Amniotic epithelial cell (primary cell): ENCODE measurements around the gene LRRC49.
"Not testable (repeated sequence)": the region's sequence is repeated elsewhere in the genome, so short reads cannot be mapped to it uniquely, and the experiment has no call there.

Source experiments
- DNase-seq: peaks from one replicate; pipeline ENCODE4 v3.0.0-alpha.2; 2010; ENCODE audit warnings: low read depth

Gene LRRC49

DNA sequence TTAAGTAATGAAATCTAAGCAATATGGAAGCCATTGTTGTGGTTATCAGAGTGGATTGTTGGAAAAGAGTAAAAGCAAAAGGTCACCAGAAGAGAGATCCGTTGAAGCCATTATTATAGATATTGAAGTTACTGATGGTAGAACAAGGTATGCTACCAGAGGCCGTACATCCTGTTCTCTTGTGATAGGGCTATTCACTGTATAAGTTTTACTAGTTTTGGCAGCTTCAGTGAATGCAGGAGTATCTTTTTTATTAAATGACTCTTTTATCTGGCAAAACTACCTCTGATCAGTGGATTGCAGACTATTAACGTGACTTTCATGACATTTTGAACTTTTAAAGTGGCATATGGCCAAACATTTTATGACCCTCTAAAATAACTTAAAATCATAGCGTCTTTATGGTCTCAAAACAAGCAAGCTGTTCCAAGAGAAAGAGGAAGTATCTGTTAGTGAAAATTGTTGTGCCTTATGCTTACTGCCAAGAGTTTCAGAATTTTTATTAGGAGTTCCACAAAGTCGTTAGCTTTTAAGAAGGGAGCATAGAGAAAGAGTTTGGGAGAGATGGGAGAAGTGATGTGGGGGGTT, 102.9 kb downstream of the LRRC49 start:
- DNase-seq: no peak

DNA sequence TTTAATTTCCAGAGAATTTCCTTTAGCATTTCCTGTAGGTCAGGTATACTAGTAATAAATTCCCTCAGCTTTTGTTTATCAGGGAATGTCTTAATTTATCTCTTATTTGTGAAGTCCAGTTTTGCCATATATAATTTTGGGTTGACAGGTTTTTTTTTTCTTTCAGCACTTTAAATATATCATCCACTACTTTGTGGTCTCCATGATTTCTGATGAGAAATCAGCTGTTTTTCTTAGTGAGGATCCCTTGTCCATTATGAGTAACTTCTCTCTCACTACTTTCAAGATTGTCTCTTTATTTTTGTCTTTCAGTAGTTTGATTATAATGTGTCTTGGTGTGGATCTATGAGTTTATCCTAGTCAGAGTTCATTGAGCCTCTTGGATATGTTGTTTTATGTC, 105.7 kb downstream of the LRRC49 start:
- DNase-seq: no peak

DNA sequence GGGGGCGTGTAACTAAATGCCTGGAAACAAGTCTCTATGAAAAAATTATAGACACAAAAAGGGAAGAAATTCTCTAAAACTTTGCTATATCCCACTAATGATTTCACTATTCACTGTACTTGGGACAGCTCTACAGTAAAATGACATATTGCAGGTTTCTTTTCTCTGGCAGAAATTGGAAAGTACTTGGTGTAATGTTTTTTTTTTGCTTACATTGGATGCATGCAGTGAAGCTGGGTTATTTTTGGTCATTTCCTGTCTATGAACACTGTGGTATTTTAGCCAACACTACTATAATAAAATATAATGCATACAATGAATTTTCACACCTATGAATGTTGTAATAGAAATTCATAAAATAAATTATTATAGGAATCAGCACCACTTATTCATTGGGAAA, 109.7 kb downstream of the LRRC49 start:
- DNase-seq: no peak

- DNase-seq: peak; percentile 55
These were observed 110.7 kb downstream of the LRRC49 start for GRCh38 chr15:71003319-71003718.

- DNase-seq: not testable (repeated sequence)
These were observed 111.9 kb downstream of the LRRC49 start for GRCh38 chr15:71004506-71004905.

DNA sequence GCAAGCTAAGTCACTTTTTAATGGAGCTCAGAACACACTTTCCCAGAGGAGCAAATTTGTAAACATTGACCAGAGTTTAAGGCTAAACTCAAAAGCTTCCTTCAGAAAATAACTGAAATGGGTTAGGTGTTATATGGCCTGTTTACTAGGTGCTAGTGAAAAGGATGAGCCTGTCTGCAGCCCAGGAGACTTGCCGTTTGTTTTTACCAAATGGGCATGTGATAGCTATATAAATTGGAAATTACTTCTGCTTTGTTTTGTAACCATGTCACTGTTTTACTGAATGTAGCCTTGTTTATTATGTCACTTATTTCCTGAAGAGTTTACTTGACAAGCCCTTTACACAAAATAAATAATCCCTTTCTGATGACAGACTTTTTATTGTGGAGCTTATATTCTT, 113.3 kb downstream of the LRRC49 start:
- no peak for DNase-seq

DNA sequence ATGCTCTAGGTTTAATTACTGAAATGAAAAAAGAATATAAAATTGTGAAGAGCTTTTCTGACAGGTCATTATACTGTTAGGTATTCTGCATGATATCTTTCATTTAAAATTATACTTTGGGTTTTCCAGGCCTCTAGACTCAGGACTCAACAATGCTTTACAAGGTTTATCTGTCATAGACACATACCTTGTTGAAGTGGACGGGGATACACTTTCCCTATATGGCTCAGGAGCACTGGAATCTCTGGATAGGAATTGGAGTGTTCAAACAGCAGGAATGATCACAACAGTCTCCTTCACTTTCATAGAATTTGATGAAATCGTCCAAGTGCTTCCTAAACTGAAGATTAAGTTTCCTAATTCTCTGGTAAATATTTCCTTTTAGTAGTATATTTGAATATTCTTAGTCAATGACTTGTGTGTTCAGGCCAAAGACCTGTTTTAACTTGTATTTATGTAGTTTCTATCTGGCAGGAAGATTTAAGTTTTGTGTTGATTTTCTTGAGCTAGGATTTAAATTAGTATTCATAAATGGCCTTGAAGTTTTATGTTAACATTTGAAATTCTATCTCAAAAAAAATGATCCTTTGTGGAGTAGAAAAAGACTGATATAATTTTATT, 115.7 kb downstream of the LRRC49 start:
- DNase-seq: no peak

DNA sequence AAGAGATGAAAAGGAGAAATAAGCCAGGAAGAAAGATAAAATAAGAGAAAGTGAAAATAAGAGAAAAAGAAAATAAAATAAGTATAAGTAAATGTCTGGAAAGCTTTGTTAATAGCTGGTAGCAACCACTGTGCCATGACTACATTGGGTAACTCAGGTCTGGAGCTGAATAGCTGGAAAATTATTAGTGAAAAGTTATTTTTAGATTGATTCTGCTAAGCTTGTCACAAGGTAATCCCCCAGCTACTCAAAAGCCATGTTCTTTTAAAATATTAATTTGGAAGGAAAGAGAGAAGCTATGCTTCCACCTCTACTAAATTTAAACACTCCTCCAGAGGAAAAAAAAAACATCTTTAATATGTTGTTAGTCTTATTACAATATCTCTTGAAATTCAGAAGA, 117.8 kb downstream of the LRRC49 start:
- DNase-seq: no peak

DNA sequence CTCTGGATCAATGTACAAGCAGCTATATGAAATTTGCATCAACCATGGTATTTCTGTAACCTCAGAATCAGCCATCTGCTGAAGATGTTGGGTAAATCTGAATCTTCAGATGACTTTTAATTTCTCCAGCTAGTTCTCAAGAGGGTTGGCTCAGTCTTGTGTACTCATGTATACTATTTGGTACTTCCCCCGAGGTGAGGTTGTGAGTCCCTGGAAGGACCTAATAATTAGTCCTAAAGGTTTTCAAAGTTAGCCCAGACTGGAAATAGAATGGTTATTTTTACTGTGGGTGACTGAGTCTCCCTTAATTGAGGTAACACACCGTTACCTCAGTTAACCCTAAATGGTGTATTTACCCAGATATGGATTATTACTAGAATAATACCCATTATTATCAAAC, 118.4 kb downstream of the LRRC49 start:
- DNase-seq: no peak

- DNase-seq: peak; percentile 71
These were observed 119.0 kb downstream of the LRRC49 start for GRCh38 chr15:71011503-71012155.

DNA sequence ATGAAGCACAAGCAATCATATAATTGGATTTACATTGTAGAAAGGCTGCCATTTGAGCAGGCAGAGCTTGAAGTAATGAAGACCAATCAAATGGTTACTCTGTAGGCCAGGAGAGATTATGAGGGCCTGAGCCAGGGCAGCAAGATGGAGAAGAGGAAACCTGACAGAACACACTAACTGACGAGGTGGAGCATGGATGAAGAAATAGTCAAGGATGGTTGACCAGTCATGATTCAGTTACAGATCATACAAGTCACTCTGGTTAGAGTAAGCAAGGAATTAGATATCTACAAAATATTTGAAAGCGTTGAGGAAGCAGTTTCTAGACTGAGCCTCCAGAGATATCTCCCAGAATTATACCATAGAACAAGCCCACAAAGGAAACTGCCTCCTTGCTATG, 120.8 kb downstream of the LRRC49 start:
- peak; percentile 25 for DNase-seq

DNA sequence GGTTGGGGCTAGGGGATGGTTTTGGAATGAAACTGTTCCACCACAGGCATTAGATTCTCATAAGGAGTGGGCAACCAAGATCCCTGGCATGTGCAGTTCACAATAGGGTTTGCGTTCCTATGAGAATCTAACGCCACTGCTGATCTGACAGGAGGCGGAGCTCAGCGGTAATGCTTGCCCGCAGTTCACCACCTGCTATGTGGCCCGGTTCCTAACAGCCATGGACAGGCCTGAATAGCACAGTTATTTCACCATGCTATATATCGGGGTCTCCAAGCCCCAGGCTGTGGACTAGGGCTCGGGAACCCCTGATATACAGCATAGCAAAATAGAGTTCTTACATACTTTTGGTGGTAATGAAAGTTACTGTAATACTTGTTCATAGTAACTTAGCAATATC, 122.7 kb downstream of the LRRC49 start:
- DNase-seq: no peak

DNA sequence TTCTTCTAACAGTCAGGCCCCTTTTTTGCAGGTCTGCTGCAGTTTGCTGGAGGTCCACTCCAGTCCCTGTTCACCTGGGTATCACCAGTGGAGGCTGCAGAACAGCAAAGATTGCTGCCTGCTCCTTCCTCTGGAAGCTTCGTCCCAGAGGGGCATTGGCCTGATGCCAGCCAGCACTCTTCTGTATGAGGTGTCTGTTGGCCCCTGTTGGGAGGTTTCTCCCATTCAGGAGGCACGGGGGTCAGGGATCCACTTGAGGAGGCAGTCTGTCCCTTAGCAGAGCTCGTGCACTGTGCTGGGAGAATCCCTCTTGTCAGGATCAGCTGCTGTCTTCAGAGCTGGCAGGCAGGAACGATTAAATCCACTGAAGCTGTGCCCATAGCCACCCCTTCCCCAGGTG, 138.6 kb downstream of the LRRC49 start:
- DNase-seq: not testable (repeated sequence)

- not testable (repeated sequence) for DNase-seq
These were observed 142.9 kb downstream of the LRRC49 start for GRCh38 chr15:71035478-71035877.

- no peak for DNase-seq
These were observed 149.8 kb downstream of the LRRC49 start for GRCh38 chr15:71042356-71042922.

DNA sequence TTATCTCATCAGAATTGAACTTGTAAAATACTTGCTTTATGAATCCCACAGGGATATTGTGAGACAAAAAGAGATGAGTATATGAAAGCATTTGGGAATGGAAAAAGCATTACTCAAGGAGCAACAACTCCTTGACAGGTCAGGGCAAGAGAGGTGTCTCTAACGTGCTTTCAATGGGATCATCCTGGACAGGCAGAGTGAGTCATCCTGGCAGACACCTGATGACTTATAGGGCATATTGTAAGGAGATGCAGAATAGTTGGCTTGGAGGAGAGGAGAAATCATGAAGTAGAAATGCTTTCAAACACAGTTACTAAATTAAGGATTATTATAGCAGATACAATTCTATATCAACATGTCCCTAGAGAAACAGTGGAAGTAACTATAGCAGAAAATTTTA, 150.7 kb downstream of the LRRC49 start:
- DNase-seq: peak; percentile 50

DNA sequence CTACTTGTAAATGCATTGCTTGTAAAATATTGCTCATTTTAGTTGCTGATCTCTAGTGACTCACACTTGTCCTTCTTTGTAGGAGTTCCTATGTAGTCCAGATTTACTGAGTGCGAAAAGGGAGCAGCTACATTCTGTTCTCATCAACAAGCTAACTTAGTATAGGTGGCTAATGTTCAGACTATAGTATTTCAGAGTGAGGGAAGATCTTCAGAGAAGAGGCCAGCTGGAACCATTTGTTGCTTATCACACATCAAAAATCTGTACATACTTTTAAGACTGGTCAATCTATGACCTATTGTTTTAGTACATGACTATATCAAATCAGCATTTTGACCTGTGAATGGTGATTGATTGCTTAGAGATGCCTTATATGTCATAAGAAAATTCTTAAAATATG, 151.4 kb downstream of the LRRC49 start:
- DNase-seq: peak; percentile 69

- not testable (repeated sequence) for DNase-seq
These were observed 153.5 kb downstream of the LRRC49 start for GRCh38 chr15:71046146-71046545.

DNA sequence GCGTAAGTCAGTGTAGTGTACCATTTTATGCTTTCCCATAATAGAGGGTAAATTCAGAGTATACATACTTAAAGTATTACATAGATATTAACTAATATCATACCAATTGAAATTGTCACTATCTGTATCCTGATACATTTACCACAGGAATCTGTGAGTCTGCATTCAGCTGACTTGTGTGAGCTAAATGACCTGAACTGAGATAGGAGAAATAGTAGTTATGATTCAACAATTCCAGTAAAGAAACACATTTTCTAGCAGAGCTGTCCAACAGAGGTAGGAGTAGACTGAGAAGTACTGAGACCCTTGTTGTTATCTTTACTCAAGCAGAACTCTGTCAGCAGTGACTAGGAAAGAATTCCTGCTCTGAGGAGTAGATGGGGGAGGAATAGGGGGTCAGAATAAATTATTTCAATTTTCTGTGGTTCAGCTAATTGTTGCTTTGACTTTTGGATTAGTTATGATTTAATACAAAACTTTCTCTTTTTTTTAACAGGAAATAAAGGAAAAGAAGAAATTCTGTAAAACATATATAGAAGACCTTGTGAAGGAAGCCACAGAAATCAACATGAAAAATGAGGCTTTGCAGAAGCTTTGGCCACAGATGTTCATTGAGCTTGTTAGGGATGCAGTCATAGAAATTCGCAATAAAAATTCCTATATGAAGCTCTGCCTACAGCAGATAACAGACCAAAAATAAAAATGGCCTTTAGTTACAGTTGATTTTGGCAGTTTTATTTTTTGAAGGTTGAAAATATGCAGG, 156.5 kb downstream of the LRRC49 start:
- peak; percentile 97 for DNase-seq

GRCh38 chr15:71049706-71050422, 157.2 kb downstream of the LRRC49 start:
- DNase-seq: peak; percentile 42

DNA sequence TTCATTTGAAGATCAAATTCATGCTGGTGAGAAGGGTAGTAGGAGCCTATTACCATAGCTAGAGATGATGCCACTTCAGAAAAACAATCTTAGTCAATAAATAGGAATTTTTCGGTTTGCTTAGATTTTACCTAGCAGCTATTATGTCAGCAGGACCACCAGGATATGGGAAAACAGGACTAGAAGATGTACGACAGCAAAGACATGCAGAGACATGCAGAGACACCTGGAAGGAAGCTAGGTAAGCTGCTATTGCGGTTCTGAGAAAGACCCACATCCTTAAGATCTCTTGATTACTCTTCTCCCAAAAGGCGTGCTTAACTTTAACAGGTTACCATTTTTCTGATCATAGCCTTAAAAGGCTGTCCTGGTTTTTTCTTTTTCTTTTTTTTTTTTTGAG, 157.8 kb downstream of the LRRC49 start:
- DNase-seq: no peak

- DNase-seq: peak; percentile 40
These were observed 158.9 kb downstream of the LRRC49 start for GRCh38 chr15:71051539-71051938.
